GM23338 (cell line): ENCODE measurements around the gene TNS3. TPM values are rescaled to one million over a fixed set of nuclear protein-coding genes. Genes with fewer than 3 reads are reported as not detected.

Experiments used
- ATAC-seq: fragments of 200-7000 bp; cut with Tn5 transposase; 3 replicates; pipeline ENCODE4 v1.9.1; 2020
- DNase-seq: peaks from one replicate; pipeline ENCODE4 v3.0.0-alpha.2; 2015; ENCODE audit warnings: low spot score
- H2AFZ ChIP-seq: fragments of 200-600 bp; sonication (generic); 2 replicates; pipeline ENCODE4 v1.8.0; 2016; ENCODE audit warnings: antibody characterized with exemption, mild to moderate bottlenecking, moderate library complexity
- H3F3A ChIP-seq: fragments of 200-600 bp; sonication (generic); replicated peaks from 2 replicates; pipeline ENCODE4 v1.8.0; 2017; ENCODE audit warnings: antibody characterized with exemption, mixed run types, low read depth
- H3K27ac ChIP-seq: fragments of 200-600 bp; sonication (generic); 2 replicates; pipeline ENCODE4 v1.6.1; 2016; ENCODE audit warnings: low read depth
- H3K27me3 ChIP-seq: fragments of 200-600 bp; sonication (generic); 2 replicates; pipeline ENCODE4 v1.8.0; 2016; ENCODE audit warnings: mild to moderate bottlenecking, mixed run types, moderate library complexity; ENCODE audit not compliant: insufficient read depth
- H3K36me3 ChIP-seq: fragments of 200-600 bp; sonication (generic); 2 replicates; pipeline ENCODE4 v1.8.0; 2016; ENCODE audit warnings: mild to moderate bottlenecking; ENCODE audit not compliant: insufficient read depth
- H3K4me1 ChIP-seq: fragments of 200-600 bp; sonication (generic); 2 replicates; pipeline ENCODE4 v1.8.0; 2016; ENCODE audit warnings: mild to moderate bottlenecking, moderate library complexity; ENCODE audit not compliant: insufficient read depth
- H3K4me2 ChIP-seq: fragments of 200-600 bp; sonication (generic); 2 replicates; pipeline ENCODE4 v1.7.1; 2017; ENCODE audit warnings: mixed run types
- H3K4me3 ChIP-seq: fragments of 200-600 bp; sonication (generic); 2 replicates; pipeline ENCODE4 v1.6.1; 2016; ENCODE audit warnings: mixed run types
- H3K79me2 ChIP-seq: fragments of 200-600 bp; sonication (generic); replicated peaks from 2 replicates; pipeline ENCODE4 v1.8.0; 2017; ENCODE audit warnings: mild to moderate bottlenecking; ENCODE audit not compliant: insufficient read depth
- H3K9me2 ChIP-seq: fragments of 200-600 bp; sonication (generic); 2 replicates; pipeline ENCODE4 v1.8.0; 2017; ENCODE audit not compliant: insufficient read depth
- H4K20me1 ChIP-seq: fragments of 200-600 bp; sonication (generic); replicated peaks from 2 replicates; pipeline ENCODE4 v1.8.0; 2017; ENCODE audit warnings: mild to moderate bottlenecking; ENCODE audit not compliant: insufficient read depth
- H3K27ac Mint-ChIP-seq: 2 replicates; pipeline ENCODE4 v1.8.0; 2020; ENCODE audit warnings: inconsistent platforms, mild to moderate bottlenecking, moderate library complexity, mixed read lengths
- H3K27me3 Mint-ChIP-seq: 3 replicates; pipeline ENCODE4 v1.8.0; 2022; ENCODE audit warnings: low read depth, mild to moderate bottlenecking, moderate library complexity, mixed read lengths, inconsistent platforms; ENCODE audit not compliant: insufficient read depth, poor library complexity
- H3K36me3 Mint-ChIP-seq: 3 replicates; pipeline ENCODE4 v1.8.0; 2021; ENCODE audit warnings: low read depth, mild to moderate bottlenecking, inconsistent platforms, moderate library complexity, mixed read lengths
- H3K4me1 Mint-ChIP-seq: 3 replicates; pipeline ENCODE4 v1.8.0; 2020; ENCODE audit warnings: mild to moderate bottlenecking, inconsistent platforms, mixed read lengths
- H3K4me3 Mint-ChIP-seq: 3 replicates; pipeline ENCODE4 v1.8.0; 2021; ENCODE audit warnings: moderate library complexity, mild to moderate bottlenecking, inconsistent platforms, mixed read lengths
- H3K9me3 Mint-ChIP-seq: 3 replicates; pipeline ENCODE4 v1.8.0; 2020; ENCODE audit warnings: moderate library complexity, mild to moderate bottlenecking, inconsistent platforms, mixed read lengths
- EZH2 ChIP-seq: fragments of 200-600 bp; sonication (generic); IDR thresholded peaks from one replicate; pipeline ENCODE4 v1.8.0; 2017; ENCODE audit warnings: antibody characterized with exemption, mild to moderate bottlenecking, low read depth; ENCODE audit not compliant: unreplicated experiment
- EZH2phosphoT487 ChIP-seq: fragments of 200-600 bp; sonication (generic); IDR thresholded peaks from one replicate; pipeline ENCODE4 v1.8.1; 2018; ENCODE audit warnings: antibody characterized with exemption; ENCODE audit not compliant: unreplicated experiment
- JUNB ChIP-seq: IDR thresholded peaks from one replicate; pipeline ENCODE4 v1.6.1; 2016; ENCODE audit warnings: antibody characterized with exemption; ENCODE audit not compliant: unreplicated experiment
- NANOG ChIP-seq: IDR thresholded peaks from 2 replicates; pipeline ENCODE4 v1.6.1; 2016; ENCODE audit warnings: antibody characterized with exemption, borderline replicate concordance
- POLR2AphosphoS5 ChIP-seq: IDR thresholded peaks from 2 replicates; pipeline ENCODE4 v1.6.1; 2016; ENCODE audit warnings: antibody characterized with exemption, low read depth
- STAT1 ChIP-seq: IDR thresholded peaks from one replicate; pipeline ENCODE4 v1.6.1; 2016; ENCODE audit warnings: antibody characterized with exemption; ENCODE audit not compliant: unreplicated experiment
- ZNF114 ChIP-seq: fragments of 250-450 bp; sonication (Bioruptor Pico); IDR thresholded peaks from 2 replicates; pipeline ENCODE4 v1.5.0; 2020; ENCODE audit warnings: mild to moderate bottlenecking, moderate library complexity
- ZNF331 ChIP-seq: fragments of 250-450 bp; sonication (Bioruptor Pico); IDR thresholded peaks from 2 replicates; pipeline ENCODE4 v1.5.0; 2020; ENCODE audit warnings: low read depth, mild to moderate bottlenecking, moderate library complexity
- polyA plus RNA-seq: library from polyadenylated mRNA; unstranded; fragments of >200 nt; fragmentation: Nextera tagmentation; extraction: Ambion mirVana; gene quantifications from 2 replicates; pipeline ENCODE4 v1.2.1, GENCODE V29; 2016
- total RNA-seq: library from RNA; depleted of rRNA; stranded (reverse); fragments of >200 nt; shearing (Covaris generic); gene quantifications from 2 replicates; pipeline ENCODE4 v1.2.3, GENCODE V29; 2014
- TF ChIP-seq, protein P1 (sequence below): IDR thresholded peaks from one replicate; pipeline ENCODE4 v1.6.1; 2018; ENCODE audit warnings: antibody characterized with exemption; ENCODE audit not compliant: unreplicated experiment
- TF ChIP-seq, protein P2 (sequence below): IDR thresholded peaks from 2 replicates; pipeline ENCODE4 v1.6.1; 2016; ENCODE audit warnings: antibody characterized with exemption

The TNS3 gene
- total and polyA plus RNA-seq, 2 experiments from 2014 or later = 6.2 to 28.7 TPM

DNA sequence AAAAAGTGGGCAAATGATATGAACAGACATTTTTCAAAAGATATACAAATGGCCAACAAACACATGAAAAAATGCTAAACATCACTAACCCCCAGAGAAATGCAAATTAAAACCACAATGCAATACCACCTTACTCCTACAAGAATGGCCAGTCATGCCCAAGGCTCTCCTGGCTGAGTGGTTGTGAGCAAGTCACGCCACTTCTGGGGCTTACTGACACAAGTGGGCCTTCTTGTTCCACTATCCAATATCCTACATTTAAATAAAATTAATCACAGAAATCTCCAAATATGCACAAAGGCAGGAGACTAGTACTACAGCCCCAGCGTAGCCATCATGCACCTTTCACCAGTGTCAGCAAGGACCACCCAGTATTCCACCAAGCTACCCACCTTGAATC, 181.9 kb downstream of the TNS3 start (continued):
- no peak for TF ChIP-seq ZNF331 (CRISPR knock-in tag)

DNA sequence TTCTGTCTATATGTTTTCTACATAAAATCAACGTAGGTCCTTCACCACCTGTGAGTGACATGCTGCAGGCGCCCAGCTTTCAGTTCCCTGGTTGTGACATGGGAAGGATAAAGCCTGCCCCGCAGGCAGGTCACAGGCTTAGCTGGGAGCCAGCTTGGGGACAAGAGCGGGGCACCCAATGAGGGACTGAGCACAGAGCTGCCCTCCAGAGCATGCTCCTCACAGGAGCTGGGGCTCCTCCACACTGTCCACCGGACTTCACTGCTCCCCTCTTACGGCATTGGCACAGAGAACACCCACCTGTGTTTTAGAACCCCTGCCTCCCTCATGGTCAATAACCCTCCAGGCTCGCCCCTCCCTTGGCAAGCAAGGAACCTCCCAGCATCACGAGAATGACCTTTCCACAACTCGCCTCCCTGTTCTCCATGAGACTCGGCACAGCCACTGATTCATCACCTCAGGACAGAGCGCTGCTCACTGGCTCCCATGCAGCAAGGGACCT, 187.1 kb downstream of the TNS3 start:
- no peaks in the 10 kb centered on the region for H3K9me3 Mint-ChIP-seq
- H3K27ac Mint-ChIP-seq = no peak overlapping the region

DNA sequence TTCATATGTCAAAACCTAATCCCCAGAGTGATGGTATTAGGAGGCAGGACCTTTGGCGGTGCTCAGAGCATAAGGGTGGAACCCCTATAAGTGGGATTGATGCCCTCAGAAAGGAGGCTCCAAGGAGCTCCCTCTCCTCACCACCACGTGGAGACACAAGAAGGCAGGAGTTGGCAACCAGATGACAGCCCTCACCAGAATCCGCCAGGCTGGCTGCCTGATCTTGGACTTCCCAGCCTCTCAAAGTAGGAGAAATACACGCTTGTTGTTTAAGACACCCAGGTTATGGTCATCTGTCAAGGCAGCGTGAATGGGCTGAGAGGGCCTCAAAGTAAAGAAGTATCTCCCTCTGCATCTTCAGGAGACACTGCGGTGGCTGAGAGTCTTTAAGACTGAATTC, 187.7 kb downstream of the TNS3 start:
- no peak overlapping the region for H3K4me2 ChIP-seq
- DNase-seq (no peak), ATAC-seq (no peak)
- H3F3A ChIP-seq = no peaks in the 10 kb centered on the region
- H3K27me3 ChIP-seq = no peaks in the 10 kb centered on the region
- H3K27ac ChIP-seq = no peak overlapping the region
- no peaks in the 10 kb centered on the region for H3K36me3 ChIP-seq
- Mint-ChIP-seq H3K36me3 (peaks cover 9% of the 10 kb centered on the region; the same call in 2 of the 3 replicates), H3K4me3 (no peak overlapping the region), H3K4me1 (no peaks in the 10 kb centered on the region), H3K27me3 (no peaks in the 10 kb centered on the region), H3K9me3 (no peaks in the 10 kb centered on the region), H3K27ac (no peak overlapping the region)
- 0 out of 2 replicates have a peak, but pooled peaks cover 3% of the 10 kb centered on the region for H4K20me1 ChIP-seq
- no peaks in the 10 kb centered on the region for H3K4me1 ChIP-seq
- H3K79me2 ChIP-seq = no peaks in the 10 kb centered on the region
- no peak overlapping the region for H2AFZ ChIP-seq
- H3K4me3 ChIP-seq = no peak overlapping the region
- H3K9me2 ChIP-seq = no peaks in the 10 kb centered on the region
- no peak for TF ChIP-seq ZNF114 (CRISPR knock-in tag)
- TF ChIP-seq, protein P1, sequence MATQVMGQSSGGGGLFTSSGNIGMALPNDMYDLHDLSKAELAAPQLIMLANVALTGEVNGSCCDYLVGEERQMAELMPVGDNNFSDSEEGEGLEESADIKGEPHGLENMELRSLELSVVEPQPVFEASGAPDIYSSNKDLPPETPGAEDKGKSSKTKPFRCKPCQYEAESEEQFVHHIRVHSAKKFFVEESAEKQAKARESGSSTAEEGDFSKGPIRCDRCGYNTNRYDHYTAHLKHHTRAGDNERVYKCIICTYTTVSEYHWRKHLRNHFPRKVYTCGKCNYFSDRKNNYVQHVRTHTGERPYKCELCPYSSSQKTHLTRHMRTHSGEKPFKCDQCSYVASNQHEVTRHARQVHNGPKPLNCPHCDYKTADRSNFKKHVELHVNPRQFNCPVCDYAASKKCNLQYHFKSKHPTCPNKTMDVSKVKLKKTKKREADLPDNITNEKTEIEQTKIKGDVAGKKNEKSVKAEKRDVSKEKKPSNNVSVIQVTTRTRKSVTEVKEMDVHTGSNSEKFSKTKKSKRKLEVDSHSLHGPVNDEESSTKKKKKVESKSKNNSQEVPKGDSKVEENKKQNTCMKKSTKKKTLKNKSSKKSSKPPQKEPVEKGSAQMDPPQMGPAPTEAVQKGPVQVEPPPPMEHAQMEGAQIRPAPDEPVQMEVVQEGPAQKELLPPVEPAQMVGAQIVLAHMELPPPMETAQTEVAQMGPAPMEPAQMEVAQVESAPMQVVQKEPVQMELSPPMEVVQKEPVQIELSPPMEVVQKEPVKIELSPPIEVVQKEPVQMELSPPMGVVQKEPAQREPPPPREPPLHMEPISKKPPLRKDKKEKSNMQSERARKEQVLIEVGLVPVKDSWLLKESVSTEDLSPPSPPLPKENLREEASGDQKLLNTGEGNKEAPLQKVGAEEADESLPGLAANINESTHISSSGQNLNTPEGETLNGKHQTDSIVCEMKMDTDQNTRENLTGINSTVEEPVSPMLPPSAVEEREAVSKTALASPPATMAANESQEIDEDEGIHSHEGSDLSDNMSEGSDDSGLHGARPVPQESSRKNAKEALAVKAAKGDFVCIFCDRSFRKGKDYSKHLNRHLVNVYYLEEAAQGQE = no peak
- no peak for TF ChIP-seq STAT1
- no peak for TF ChIP-seq EZH2phosphoT487
- no peak for TF ChIP-seq POLR2AphosphoS5
- no peak for TF ChIP-seq JUNB
- TF ChIP-seq ZNF331 (CRISPR knock-in tag) = no peak
- TF ChIP-seq NANOG = no peak

More for the DNA sequence above, 187.1 kb downstream of the TNS3 start:
- peaks cover 9% of the 10 kb centered on the region; the same call in 2 of the 3 replicates for H3K36me3 Mint-ChIP-seq
- H3K27me3 ChIP-seq = no peaks in the 10 kb centered on the region
- no peaks in the 10 kb centered on the region for H3K4me1 ChIP-seq
- ATAC-seq = no peak
- H3K36me3 ChIP-seq = no peaks in the 10 kb centered on the region
- H3K4me2 ChIP-seq = no peak overlapping the region
- DNase-seq = no peak
- H2AFZ ChIP-seq = no peak overlapping the region
- no peaks in the 10 kb centered on the region for H3K9me2 ChIP-seq
- H3K27me3 Mint-ChIP-seq = no peaks in the 10 kb centered on the region
- no peaks in the 10 kb centered on the region for H3K79me2 ChIP-seq
- no peak overlapping the region for H3K27ac ChIP-seq
- 0 out of 2 replicates have a peak, but pooled peaks cover 3% of the 10 kb centered on the region for H4K20me1 ChIP-seq
- TF ChIP-seq JUNB = no peak
- TF ChIP-seq, protein P2, sequence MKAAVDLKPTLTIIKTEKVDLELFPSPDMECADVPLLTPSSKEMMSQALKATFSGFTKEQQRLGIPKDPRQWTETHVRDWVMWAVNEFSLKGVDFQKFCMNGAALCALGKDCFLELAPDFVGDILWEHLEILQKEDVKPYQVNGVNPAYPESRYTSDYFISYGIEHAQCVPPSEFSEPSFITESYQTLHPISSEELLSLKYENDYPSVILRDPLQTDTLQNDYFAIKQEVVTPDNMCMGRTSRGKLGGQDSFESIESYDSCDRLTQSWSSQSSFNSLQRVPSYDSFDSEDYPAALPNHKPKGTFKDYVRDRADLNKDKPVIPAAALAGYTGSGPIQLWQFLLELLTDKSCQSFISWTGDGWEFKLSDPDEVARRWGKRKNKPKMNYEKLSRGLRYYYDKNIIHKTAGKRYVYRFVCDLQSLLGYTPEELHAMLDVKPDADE = no peak
- TF ChIP-seq EZH2phosphoT487 = no peak
- TF ChIP-seq EZH2 = no peak
- H3K4me1 Mint-ChIP-seq = no peaks in the 10 kb centered on the region
- no peak overlapping the region for H3K4me3 ChIP-seq
- no peaks in the 10 kb centered on the region for H3F3A ChIP-seq
- no peak overlapping the region for H3K4me3 Mint-ChIP-seq
